GM18502 (cell line): ENCODE measurements around the gene G6PC2.
"Not testable (repeated sequence)": the region's sequence is repeated elsewhere in the genome, so short reads cannot be mapped to it uniquely, and the experiment has no call there.

Experiments used
- ATAC-seq: cut with Tn5 transposase; IDR thresholded peaks from one replicate; pipeline ENCODE4 v1.9.1; 2021; ENCODE audit warnings: mild to moderate bottlenecking; ENCODE audit not compliant: unreplicated experiment, poor library complexity

The G6PC2 gene

DNA sequence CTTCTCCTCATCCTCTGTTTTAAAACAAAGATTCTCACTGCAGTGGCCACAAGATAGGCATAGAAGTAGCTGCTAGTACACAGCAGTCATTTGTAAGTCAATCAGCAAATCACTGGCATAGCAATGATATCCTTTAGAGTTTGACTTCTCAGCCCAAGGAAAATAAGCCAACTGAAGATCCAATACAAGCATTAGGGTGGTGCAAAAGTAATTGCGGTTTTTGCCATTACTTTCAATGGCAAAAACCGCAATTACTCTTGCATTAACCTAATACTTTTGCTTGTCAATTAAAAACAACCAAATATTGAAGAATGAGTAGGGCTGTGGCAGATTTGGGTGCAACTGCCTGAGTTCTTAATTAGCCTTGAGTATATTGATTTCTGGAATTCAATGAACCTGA is 2.8 kb downstream of the G6PC2 start:
- no peak for ATAC-seq

DNA sequence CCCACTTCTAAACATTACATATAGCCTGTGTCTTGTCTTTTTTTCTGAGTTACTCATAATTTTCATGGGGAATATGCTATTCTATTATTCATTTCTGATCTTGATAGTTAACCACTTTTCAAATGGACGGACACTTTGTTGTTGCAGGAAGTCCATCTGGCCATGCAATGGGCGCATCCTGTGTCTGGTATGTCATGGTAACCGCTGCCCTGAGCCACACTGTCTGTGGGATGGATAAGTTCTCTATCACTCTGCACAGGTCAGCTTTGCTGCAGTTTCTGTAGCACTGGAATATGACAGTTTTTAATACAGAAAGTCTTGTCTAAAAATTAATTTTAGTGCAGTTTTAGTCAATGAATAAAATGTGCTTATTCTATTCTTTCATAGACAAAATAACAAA is 3.3 kb downstream of the G6PC2 start:
- no peak for ATAC-seq

DNA sequence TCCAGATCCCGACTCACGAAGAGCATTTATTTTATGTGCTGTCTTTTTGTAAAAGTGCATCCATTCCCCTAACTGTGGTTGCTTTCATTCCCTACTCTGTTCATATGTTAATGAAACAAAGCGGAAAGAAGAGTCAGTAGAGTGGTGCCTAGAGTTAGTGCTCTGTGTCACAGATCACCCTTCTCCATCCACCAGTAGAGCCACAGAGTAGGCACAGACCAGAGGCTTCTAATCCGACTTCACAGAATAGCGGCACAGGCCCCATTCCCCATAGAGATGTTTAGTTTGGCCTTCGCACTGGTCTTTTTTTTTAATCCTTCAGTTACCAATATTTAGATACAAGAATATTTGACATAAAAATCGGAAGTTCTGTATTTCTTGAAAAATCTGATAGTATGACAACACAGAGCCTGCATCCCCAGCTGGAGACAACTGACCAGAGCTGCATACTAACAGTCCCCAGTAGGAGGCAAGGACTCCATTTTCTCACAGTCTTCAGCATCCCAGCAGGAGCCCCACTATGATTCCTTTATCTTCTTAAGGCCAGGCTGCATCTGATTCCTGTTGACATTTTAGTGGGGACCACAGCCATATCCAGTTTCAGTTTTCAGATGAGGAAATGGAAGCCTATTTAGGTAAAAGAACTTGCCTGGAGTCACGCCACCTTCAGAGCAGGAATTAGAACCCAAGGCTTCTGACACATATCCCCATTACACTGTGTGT is 7.0 kb downstream of the G6PC2 start:
- no peak for ATAC-seq

DNA sequence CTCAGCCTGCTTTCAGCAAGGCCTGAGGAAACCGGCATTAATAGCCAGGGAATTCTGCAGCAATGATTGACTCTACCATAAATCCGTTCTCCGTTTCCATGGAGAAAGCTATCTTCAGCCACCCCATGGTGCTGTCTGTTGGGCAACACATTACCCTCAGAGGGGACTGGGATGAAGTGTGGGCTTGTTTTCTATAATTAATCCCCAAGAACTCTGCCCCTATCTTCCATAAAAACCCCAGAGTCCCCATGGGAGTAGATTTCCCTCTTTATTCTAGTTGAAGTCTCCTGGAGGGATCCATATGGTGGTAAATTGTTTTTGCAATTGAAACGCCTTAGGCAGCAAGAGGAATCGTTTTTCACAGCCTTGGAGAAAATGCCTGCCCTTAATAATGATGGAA is 9.2 kb downstream of the G6PC2 start:
- no peak for ATAC-seq

DNA sequence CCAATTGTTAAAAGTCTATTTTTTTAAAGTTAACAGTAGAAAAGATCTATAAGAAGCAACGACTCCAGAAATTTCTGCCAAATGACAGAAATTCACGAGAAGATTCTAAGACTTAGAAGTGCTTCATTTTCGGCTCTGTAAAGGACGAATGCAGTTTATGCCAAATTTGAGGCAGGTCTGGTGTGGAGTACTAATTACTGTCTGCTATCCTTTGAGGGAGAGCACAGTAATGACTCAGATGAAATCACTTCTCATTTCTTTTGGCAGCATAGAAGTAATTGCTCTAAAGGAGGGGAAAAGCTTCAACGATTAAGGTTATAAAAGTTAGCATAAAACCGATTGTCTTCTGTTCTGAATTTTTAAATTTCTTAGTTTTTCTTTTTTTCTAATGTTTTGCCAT is 11.4 kb downstream of the G6PC2 start:
- no peak for ATAC-seq

DNA sequence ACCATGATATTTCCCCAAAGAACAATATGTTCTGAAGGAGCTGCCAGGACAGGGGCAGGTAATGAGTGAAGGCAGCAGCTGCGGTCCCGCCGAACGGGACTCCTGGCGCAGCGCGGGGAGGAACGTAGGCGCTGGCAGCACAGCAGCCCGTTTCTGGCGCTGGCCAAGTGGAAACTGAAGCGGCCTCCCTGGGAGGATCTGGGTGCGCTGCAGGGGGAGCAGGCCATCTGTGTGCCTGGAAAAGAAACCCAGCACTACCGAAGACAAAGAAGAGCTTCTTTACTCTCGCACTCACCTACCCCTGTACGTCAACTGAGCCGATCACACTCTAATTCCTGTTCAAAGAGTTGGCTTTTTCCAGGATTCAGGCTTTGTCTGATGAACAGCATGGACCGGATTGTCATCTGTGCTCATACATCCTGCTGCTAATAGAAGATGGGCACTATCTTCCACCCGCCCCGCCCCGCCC is 11.8 kb downstream of the G6PC2 start:
- ATAC-seq, result no peak

DNA sequence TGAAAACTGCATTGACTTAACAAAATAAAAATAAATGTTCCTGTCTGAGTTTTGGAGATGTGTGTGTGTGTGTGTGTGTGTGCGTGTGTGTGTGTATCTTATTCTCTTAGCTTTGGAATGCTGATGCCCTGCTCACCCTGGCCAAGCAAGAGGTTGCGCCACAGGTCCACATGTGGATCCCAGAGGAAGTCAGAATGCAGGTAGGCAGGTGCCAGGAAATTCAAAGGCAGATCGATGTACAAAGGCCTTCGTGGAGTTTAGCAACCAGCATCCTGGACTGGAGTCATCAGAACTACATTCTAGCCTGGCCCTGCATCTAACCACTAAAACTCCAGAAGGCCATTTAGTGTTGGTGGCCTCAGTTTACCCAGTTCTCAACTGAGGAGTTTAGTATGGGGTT is 12.4 kb downstream of the G6PC2 start:
- no peak for ATAC-seq

DNA sequence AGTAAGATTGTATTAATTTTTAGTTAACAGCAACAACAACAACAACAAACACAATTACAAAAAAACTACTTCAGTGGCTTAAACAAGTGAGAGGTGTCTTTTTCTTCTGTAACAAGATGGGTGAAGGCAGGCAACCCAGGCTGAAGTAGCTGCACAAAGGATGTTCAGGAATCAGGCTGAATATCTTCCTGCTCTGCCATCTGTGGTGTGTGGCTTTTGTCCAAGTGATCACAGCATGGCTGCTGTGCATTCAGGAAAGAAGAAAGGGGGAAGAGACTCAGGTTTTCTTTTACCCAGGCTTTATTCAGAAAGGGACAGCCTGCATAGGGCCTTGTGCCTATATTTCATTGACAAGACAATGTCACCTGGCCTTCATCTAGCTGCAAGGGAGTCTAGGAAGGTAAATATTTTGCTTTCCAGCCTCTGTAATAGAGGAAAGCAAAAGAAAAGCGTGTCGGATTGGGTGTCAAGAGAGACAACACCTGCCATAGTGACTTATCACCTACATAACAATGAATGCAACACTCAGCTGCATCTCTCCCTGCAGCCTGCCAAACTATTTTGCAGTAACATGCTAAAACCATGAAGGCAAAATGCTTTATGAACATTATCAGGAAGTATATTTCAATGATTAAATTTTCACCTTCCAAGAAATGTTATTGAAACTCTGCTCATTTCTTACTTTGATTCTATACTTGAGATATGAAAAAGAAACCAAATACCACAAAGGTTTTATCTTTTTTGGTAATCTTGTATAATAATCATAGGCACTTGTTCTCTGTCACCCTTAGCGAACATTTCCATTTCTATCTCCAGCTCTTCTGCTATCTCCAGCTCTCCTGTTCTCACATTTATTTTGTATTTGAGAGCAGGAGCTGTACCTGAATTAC is 14.6 kb downstream of the G6PC2 start:
- ATAC-seq, result no peak

DNA sequence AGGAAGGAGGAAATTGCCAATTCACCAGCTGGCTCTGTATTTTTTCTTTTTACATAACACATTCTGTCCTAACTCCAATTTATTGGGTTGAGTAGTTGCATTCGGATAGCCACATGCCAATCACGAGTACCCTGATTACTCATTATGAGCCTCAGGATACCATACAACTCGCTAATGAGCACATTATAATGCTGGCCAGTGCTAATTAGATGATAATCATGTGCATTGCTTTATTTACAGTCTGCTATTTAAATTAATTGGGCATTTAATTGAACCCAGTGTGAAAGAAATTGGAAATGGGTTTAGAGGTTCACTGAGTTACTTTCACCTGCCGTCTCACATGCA is 15.2 kb downstream of the G6PC2 start:
- no peak for ATAC-seq

DNA sequence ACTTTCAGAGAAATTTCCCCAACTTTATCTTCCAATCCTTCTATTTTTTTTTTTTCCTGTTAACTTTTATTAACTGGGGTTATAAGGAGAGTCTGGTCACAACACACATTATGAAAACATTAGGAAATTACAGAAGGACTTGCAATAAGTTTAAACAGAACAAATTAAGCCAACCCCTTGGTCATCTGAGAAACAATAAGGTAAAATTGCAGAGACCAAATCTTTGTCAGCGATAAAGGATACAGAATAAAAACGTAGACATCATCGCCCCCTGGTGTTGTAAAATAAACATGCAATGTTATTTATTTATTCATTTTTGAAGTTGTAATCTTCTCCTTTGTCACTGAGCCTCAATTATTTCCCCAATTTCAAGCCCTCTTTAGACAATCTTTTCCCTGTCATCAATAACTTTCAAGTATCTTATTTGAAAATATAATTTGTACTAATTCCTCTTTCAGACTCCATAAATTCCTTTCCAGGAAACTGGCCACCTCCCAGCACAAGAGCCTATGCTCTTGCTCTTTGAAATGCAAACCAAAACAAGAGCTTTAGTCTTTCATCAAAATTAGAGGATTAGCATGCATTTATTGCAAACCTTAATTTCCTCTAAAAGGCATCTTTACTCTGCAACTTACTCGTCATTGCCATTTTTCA is 19.5 kb downstream of the G6PC2 start:
- no peak for ATAC-seq

DNA sequence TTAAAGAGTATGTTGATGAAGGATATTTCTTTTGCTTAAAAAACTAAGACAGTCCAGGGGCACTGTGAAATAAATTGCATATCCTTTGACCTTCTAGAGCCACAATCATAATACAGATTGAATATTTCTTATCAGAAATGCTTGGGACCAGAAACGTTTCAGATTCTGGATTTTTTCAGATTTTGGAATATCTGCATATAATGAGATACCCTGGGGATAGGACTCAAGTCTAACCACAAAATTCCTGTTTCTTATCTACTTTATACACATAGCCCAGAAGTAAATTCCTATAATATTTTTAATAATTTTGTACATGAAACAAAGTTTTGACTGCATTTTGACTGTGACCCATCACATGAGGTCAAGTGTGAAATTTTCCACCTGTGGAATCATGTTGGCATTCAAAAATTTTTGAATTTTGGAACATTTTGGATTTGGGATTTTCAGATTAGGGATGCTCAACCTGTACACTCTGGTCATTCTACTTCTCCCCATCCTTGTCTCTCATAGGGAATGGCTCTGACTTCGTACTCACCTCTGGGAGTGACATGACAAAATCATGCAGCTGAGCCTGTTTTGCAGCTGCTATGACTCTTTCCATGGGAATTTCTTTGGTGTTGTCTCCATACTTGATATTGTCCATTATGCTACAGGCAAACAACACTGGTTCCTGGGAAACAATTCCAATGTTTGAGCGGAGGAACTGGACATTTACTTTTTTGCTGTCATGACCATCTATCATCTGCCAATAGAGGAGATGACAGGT is 25.7 kb downstream of the G6PC2 start:
- ATAC-seq, result no peak

DNA sequence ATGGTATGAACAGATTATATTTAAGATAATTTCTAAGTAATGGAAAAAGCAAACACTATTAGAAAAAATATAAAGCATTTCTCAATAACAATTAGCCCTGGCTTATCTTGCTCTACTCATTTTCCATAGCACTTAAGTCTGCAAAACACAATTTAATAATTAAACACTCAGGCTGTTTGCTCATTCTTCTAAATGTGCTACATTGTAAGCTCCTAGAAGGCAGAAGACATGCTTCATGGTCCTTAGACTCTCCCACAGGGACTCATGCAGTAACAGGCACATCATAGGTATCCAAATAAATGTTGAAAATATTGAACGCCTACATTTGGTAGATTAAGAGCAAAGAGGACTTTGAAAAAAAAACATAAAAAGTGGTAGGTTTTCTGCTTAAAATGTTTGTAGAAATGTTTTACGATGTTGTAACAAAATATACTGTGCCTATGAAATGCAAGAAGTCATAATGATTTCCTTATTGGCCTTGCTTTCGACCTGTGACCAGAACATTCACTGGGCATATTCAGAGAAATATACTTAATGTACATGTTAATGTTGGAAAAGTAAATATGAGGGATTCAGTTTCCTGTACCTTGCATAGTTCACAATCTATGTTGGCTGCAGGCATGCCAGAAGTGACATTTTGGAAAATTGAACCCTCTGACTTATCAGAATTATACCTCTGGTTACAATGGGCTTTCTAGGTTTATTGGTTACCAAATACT is 27.2 kb downstream of the G6PC2 start:
- no peak for ATAC-seq

DNA sequence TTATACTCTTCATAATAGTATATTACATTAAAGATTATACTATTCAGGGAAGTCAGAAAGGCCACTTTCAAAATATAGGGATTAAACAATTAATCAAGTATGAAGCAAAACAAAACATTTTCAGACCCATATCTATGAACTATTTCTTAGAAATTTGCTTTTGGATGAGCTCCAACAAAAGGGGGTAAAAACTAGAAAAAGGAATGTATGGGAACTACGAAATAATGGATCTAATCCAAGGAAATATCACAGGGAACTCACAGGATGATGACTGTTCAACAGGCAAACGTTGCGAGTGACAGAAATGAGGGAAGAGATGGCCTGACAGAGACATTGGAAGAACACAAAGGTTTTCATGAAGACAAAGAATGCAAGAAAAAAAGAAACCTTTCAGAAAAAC is 27.9 kb downstream of the G6PC2 start:
- ATAC-seq, result no peak

DNA sequence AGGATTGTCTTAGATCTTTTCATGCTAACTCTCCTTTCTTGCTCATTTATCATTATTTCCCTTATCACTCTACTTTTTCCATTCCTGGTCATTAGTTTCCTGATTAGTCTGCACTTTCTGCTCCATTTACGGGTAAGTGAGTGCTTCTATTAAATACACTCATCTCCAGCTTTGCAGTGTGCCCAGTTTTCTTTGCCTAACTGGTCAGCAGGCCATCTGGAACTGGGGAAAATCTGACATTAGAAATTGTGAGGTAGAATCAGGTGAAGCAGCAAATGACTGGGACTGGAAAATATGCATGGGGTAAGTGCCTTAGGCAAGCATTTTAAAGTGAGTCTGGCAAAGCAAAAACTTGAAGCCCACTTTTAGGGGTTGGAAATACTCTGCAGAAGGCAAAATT is 29.2 kb downstream of the G6PC2 start:
- ATAC-seq, result no peak

DNA sequence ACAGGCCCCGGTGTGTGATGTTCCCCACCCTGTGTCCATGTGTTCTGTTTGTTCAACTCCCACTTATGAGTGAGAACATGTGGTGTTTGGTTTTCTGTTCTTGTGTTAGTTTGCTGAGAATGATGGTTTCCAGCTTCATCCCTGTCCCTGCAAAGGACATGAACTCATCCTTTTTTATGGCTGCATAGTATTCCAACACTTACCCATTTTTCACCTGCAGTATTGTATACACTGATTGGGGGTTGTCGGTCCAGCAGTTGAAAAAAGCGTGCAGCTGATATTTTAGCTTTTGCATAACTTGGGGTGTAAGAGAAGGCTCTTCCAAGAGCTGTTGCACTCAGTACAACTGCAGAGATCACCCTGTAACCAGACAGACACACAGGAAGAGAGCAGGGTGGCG is 31.1 kb downstream of the G6PC2 start:
- ATAC-seq, result not testable (repeated sequence)

DNA sequence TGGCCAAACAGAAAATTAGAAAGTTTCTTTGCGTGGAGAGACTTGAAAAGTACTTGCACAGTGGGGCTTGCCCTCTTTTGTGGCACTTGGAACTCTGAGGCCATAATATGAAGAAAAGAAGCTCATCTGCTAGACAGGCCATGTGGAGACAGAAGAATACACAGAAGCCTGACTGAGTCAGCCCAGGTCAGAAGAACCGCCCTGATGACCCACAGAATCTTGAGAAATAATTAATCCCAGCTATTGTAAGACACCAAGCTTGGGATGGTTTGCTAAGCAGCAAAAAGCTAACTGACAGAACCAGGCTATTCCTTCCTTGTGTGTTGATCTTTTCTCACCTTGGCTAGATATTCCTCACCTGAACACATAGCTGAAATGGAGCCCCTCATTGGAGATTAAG is 33.7 kb downstream of the G6PC2 start:
- no peak for ATAC-seq

DNA sequence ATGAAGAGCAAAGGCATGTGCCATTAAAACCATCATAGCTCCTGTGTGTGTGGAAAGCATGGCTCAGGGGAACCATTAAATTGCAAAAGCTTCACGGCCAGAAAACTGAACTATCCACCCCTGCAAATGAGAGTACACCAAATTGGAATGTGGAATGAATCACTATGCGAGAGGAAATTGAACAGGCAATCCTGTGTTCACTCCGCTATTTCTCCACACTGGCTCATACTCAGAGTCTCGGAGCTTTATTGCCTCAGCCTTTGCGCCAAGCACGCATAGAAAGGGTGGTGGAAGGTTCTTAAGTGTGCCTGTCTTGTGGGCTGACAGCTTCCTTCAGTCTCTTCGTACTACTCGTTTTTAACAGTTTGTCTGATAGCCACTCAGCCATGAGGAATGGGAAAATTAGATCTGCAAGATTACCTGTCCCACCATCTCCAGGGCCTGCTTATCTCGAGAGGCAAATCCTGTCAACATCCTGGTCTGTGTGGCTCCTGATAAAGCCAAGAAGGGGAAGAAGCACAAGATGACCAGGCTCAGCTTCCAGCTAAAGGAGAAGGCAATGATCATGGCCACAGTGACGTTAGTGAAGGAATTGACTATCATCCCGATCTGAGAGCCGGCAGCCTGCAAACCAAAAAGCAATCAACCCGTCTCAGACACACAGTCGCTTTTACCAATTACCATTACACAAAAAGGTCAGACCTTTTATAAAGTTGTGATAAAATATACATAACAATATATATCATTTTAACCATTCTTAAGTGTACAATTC is 34.9 kb downstream of the G6PC2 start:
- no peak for ATAC-seq

DNA sequence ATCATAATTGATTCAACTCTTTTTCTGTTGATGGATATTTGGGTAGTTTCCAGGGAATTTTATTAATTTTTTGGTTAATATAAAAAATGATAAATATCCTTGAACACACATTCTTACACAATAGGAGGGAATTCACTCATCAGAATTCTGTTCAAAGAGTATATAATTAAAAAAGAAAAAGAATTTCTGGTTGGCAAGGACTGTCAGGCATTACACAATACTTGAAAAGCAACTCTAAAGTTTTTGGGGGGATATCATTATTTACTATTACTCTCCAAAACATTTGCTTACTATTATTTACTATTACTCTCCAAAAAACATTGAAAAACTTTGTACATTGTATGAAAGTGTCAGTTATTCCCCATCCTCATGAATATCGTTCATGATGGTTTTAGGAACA is 38.0 kb downstream of the G6PC2 start:
- no peak for ATAC-seq

DNA sequence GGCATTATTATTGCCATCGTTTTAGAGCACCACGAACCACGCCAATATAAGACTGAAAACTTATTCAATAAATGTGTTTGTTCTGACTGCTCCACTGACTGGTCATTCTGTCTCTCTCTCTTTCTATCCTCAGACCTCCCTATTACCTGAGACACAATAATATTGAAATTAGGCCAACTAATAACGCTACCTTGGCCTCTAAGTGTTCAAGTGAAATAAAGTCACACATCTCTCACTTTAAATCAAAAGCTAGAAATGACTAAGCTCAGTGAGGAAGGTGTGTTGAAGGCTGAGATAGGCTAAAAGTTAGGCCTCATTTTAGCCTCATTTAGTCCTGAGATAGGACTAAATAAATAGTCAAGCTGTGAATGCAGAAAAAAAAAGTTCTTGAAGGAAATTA is 38.8 kb downstream of the G6PC2 start:
- ATAC-seq, result peak; percentile 74
